ENCODE measurements around the gene USP3.

The USP3 gene

DNA sequence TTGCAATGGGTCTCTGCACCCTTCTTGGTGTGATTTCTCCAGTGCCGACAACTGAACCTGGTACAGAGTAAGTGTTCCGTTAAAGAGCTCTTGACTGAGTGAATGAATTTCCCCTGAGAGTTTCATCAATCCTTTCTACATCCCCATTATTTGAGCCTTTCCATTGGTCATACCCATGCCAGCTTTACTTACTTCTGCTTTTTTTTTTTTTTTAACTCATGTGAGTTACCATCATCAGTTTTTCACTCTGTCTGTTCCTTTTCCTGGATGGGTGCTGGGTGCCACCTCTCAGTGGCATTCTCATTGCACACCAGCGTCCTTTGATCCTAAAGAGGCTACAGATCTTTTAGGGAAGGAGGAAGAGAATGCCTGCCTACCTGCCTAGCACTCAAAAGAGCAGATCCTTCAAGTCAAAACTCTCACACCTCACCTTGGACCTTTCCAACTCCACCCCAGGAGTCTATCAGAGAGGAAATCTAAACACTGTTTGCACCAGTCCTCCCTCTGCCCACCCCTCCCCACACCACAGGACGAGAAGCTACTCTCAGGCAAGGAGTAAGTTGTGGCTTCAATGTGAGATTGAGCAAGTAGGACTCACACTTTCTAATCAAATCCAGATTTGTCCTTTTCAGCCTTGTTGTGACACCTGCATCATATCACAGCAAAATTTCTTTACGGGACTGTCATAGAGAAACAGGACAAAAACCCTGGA is 13.1 kb upstream of the USP3 start:
- TF ChIP-seq TAF1 (IDR thresholded peaks at IDR 0.05; ENCODE audit: low read depth): no peak
- no peak for TF ChIP-seq CEBPB (IDR thresholded peaks at IDR 0.05)

DNA sequence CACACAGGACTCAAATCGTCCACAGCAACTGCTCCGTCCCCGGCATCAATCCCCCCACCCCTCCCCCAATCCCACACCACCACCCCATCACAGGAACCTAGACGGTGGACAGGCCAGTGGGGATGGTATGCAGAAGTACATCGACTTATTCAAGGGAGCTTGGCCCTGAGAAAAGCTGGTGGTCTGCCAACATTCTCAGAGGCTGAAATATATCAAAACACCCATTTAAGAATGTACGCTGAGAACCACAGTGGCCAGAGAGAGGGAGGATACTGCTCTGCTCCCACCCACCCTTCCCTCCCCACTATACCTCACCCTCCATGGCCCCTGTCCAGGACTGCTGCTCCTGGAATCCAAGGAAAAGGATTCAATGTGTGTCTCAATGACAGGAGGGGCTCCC is 12.4 kb upstream of the USP3 start:
- TF ChIP-seq YY1 (IDR thresholded peaks at IDR 0.05; ENCODE audit: low read depth) (no peak), TAF1 (IDR thresholded peaks at IDR 0.05; ENCODE audit: low read depth) (no peak), TCF12 (IDR thresholded peaks at IDR 0.05; ENCODE audit: low read depth) (no peak), CREB1 (IDR thresholded peaks at IDR 0.05; ENCODE audit: low read depth) (no peak), CEBPB (IDR thresholded peaks at IDR 0.05) (no peak), EGR1 (IDR thresholded peaks at IDR 0.05) (no peak), TEAD4 (IDR thresholded peaks at IDR 0.05) (no peak), NFIC (IDR thresholded peaks at IDR 0.05) (no peak), RAD21 (IDR thresholded peaks at IDR 0.05; ENCODE audit: low read depth) (no peak), EP300 (IDR thresholded peaks at IDR 0.05; ENCODE audit: borderline replicate concordance) (no peak), FOXM1 (IDR thresholded peaks at IDR 0.05; ENCODE audit: borderline replicate concordance, low read depth) (no peak), ZBTB7A (IDR thresholded peaks at IDR 0.05; ENCODE audit: low read depth) (no peak)
- TF ChIP-seq, protein P1, sequence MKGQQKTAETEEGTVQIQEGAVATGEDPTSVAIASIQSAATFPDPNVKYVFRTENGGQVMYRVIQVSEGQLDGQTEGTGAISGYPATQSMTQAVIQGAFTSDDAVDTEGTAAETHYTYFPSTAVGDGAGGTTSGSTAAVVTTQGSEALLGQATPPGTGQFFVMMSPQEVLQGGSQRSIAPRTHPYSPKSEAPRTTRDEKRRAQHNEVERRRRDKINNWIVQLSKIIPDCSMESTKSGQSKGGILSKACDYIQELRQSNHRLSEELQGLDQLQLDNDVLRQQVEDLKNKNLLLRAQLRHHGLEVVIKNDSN (IDR thresholded peaks at IDR 0.05): no peak
- TF ChIP-seq, protein P2, sequence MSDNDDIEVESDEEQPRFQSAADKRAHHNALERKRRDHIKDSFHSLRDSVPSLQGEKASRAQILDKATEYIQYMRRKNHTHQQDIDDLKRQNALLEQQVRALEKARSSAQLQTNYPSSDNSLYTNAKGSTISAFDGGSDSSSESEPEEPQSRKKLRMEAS (IDR thresholded peaks at IDR 0.05): no peak
- TF ChIP-seq, protein P3, sequence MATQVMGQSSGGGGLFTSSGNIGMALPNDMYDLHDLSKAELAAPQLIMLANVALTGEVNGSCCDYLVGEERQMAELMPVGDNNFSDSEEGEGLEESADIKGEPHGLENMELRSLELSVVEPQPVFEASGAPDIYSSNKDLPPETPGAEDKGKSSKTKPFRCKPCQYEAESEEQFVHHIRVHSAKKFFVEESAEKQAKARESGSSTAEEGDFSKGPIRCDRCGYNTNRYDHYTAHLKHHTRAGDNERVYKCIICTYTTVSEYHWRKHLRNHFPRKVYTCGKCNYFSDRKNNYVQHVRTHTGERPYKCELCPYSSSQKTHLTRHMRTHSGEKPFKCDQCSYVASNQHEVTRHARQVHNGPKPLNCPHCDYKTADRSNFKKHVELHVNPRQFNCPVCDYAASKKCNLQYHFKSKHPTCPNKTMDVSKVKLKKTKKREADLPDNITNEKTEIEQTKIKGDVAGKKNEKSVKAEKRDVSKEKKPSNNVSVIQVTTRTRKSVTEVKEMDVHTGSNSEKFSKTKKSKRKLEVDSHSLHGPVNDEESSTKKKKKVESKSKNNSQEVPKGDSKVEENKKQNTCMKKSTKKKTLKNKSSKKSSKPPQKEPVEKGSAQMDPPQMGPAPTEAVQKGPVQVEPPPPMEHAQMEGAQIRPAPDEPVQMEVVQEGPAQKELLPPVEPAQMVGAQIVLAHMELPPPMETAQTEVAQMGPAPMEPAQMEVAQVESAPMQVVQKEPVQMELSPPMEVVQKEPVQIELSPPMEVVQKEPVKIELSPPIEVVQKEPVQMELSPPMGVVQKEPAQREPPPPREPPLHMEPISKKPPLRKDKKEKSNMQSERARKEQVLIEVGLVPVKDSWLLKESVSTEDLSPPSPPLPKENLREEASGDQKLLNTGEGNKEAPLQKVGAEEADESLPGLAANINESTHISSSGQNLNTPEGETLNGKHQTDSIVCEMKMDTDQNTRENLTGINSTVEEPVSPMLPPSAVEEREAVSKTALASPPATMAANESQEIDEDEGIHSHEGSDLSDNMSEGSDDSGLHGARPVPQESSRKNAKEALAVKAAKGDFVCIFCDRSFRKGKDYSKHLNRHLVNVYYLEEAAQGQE (IDR thresholded peaks at IDR 0.05; ENCODE audit: low read depth): no peak

DNA sequence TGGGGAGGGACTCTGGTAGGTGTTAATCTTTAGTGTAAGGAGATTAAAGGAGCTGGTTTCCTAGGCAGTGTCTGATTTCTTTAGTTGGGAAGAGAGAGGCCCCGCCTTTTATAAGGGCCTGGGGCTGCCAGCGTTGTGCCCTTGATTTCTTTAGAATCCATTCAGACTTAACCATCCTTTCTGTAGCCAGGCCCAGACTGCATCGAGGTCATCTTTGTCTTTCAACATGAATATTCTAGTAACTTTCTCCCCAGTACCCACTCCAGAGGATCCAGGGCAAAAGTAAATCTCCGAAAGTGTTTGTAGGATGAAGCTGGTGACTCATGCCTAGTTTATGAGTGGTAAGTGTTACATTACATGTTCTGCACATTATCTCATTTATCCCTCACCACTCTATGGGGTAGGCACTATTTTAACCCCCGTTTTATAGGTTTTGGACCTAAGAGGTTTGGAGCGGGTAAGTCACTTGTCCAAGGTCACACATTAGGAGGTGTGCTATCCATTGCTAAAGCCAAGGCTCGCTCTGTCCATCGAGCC is 11.8 kb upstream of the USP3 start:
- TF ChIP-seq NFIC (IDR thresholded peaks at IDR 0.05) (no peak), TAF1 (IDR thresholded peaks at IDR 0.05; ENCODE audit: low read depth) (no peak), RAD21 (IDR thresholded peaks at IDR 0.05; ENCODE audit: low read depth) (no peak), TEAD4 (IDR thresholded peaks at IDR 0.05) (no peak), ZBTB7A (IDR thresholded peaks at IDR 0.05; ENCODE audit: low read depth) (no peak), EP300 (IDR thresholded peaks at IDR 0.05; ENCODE audit: borderline replicate concordance) (no peak)
- TF ChIP-seq, protein P3 (IDR thresholded peaks at IDR 0.05; ENCODE audit: low read depth): no peak

DNA sequence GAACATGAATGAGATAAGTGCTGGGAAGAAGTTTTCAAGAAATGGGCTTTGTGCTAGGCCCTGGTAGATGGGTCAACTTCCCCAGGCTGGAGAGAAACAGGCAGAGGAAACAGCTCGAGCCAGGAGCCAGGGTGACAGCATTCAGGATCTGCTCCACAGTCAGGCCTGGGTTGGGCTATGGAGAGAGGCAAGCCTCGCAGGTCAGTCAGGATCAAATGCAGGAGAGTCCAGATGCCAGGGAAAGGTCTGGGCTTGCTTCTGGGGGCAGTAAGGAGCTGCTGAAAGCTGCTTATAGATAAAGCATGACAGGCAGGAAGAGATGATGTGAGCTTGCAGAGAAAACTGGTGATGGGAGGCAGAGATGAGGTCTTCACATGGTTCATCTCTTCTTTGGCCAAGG is 11.0 kb upstream of the USP3 start:
- TF ChIP-seq CEBPB (IDR thresholded peaks at IDR 0.05) (no peak), CREB1 (IDR thresholded peaks at IDR 0.05; ENCODE audit: low read depth) (no peak)
- TF ChIP-seq, protein P2 (IDR thresholded peaks at IDR 0.05): no peak

DNA sequence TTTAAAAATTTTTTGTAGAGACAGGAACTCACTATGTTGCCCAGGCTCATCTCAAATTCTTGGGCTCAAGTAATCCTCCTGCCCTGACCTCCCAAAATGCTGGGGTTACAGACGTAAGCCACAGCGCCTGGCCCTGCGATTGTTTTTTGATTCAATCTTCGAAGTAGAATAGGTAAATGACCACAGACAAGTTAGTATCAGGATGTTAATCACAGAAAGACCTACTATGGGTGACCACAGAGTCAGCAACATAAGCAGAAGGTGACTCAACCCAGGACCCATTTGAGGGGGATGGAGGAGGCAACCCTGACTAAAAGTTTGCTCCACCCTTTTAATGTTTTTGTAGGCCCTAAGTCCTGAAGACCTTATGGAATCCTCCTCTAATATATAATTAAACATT is 10.0 kb upstream of the USP3 start:
- TF ChIP-seq, protein P2 (IDR thresholded peaks at IDR 0.05): no peak
- TF ChIP-seq RAD21 (IDR thresholded peaks at IDR 0.05; ENCODE audit: low read depth) (no peak), FOXM1 (IDR thresholded peaks at IDR 0.05; ENCODE audit: borderline replicate concordance, low read depth) (no peak), TAF1 (IDR thresholded peaks at IDR 0.05; ENCODE audit: low read depth) (no peak), EGR1 (IDR thresholded peaks at IDR 0.05) (no peak), CEBPB (IDR thresholded peaks at IDR 0.05) (no peak), ZBTB7A (IDR thresholded peaks at IDR 0.05; ENCODE audit: low read depth) (no peak), TCF12 (IDR thresholded peaks at IDR 0.05; ENCODE audit: low read depth) (no peak), NFIC (IDR thresholded peaks at IDR 0.05) (no peak), EP300 (IDR thresholded peaks at IDR 0.05; ENCODE audit: borderline replicate concordance) (no peak), CREB1 (IDR thresholded peaks at IDR 0.05; ENCODE audit: low read depth) (no peak), YY1 (IDR thresholded peaks at IDR 0.05; ENCODE audit: low read depth) (no peak)
- TF ChIP-seq, protein P3 (IDR thresholded peaks at IDR 0.05; ENCODE audit: low read depth): no peak
